Muscle layer of duodenum (tissue), 2 donors: ENCODE results near the gene KDM2A.

ENCODE experiments used
- H3K27ac ChIP-seq: one replicate; pipeline ENCODE4 v1.7.0; 2013; ENCODE audit warnings: mild to moderate bottlenecking, low read length
- H3K27me3 ChIP-seq: one replicate; pipeline ENCODE4 v1.7.0; 2013; ENCODE audit warnings: low read depth, mild to moderate bottlenecking, control low read depth, low read length
- H3K36me3 ChIP-seq, 2 donors: one replicate each; pipeline ENCODE4 v1.7.0; 2013; ENCODE audit warnings: low read length in 2 of 2, control low read depth in 1 of 2, mild to moderate bottlenecking in 1 of 2; ENCODE audit not compliant: insufficient read depth in 2 of 2, control insufficient read depth in 1 of 2
- H3K4me1 ChIP-seq, 2 donors: one replicate each; pipeline ENCODE4 v1.7.0; 2013; ENCODE audit warnings: low read length in 2 of 2, mild to moderate bottlenecking in 2 of 2, control low read depth in 1 of 2, moderate library complexity in 1 of 2; ENCODE audit not compliant: insufficient read depth in 2 of 2, control insufficient read depth in 1 of 2
- H3K4me3 ChIP-seq, 2 donors: one replicate each; pipeline ENCODE4 v1.7.0; 2013; ENCODE audit warnings: low read length in 2 of 2, low read depth in 1 of 2, mild to moderate bottlenecking in 1 of 2
- H3K9me3 ChIP-seq, 2 donors: one replicate each; pipeline ENCODE4 v1.7.0; 2013; ENCODE audit warnings: low read length in 2 of 2, control low read depth in 1 of 2, mild to moderate bottlenecking in 1 of 2; ENCODE audit not compliant: control insufficient read depth in 1 of 2
- donor health status: healthy.

KDM2A gene

GRCh38 chr11:67276781-67277230 lies 157.7 kb downstream of the KDM2A start:
- peaks cover 21 to 68% of the 10 kb centered on the region in 2 donors for H3K4me1 ChIP-seq
- no peaks in the 10 kb centered on the region for H3K27me3 ChIP-seq
- H3K27ac ChIP-seq: peak overlapping the region; percentile 90
- H3K9me3 ChIP-seq: no peaks in the 10 kb centered on the region
- peaks cover 22 to 29% of the 10 kb centered on the region in 2 donors for H3K36me3 ChIP-seq
- H3K4me3 ChIP-seq: peak overlapping the region; percentile 43 to 46

- no peaks in the 10 kb centered on the region for H3K9me3 ChIP-seq
- H3K4me3 ChIP-seq: peak overlapping the region; percentile 43 to 46
- no peaks in the 10 kb centered on the region for H3K27me3 ChIP-seq
- peaks cover 28 to 35% of the 10 kb centered on the region in 2 donors for H3K36me3 ChIP-seq
- peaks cover 21 to 62% of the 10 kb centered on the region in 2 donors for H3K4me1 ChIP-seq
- peak overlapping the region; percentile 90 for H3K27ac ChIP-seq
Observed at GRCh38 chr11:67277231-67277961, 158.3 kb downstream of the KDM2A start.

- H3K4me1 ChIP-seq: peaks cover 21 to 57% of the 10 kb centered on the region in 2 donors
- H3K36me3 ChIP-seq: peaks cover 37 to 44% of the 10 kb centered on the region in 2 donors
- H3K9me3 ChIP-seq: no peaks in the 10 kb centered on the region
- H3K27me3 ChIP-seq: no peaks in the 10 kb centered on the region
- H3K27ac ChIP-seq: peak overlapping the region; percentile 90
- peak overlapping the region; percentile 11 to 43 for H3K4me3 ChIP-seq
Observed at GRCh38 chr11:67278135-67278938, 159.3 kb downstream of the KDM2A start.

- Histone ChIP-seq H3K27me3 (no peaks in the 10 kb centered on the region), H3K4me3 (no peak overlapping the region), H3K4me1 (peaks cover 21 to 50% of the 10 kb centered on the region in 2 donors), H3K27ac (no peak overlapping the region), H3K36me3 (peaks cover 44 to 52% of the 10 kb centered on the region in 2 donors), H3K9me3 (no peaks in the 10 kb centered on the region)
Observed at GRCh38 chr11:67278939-67279588, 160.0 kb downstream of the KDM2A start.

GRCh38 chr11:67279589-67280340 lies 160.7 kb downstream of the KDM2A start:
- H3K27ac ChIP-seq: no peak overlapping the region
- peaks cover 44 to 59% of the 10 kb centered on the region in 2 donors for H3K36me3 ChIP-seq
- H3K4me1 ChIP-seq: peaks cover 21 to 45% of the 10 kb centered on the region in 2 donors

GRCh38 chr11:67280341-67280787 lies 161.3 kb downstream of the KDM2A start:
- Histone ChIP-seq H3K36me3 (peaks cover 44 to 65% of the 10 kb centered on the region in 2 donors), H3K9me3 (no peaks in the 10 kb centered on the region), H3K4me1 (peaks cover 21 to 44% of the 10 kb centered on the region in 2 donors), H3K27ac (no peak overlapping the region), H3K4me3 (no peak overlapping the region), H3K27me3 (no peaks in the 10 kb centered on the region)

More at GRCh38 chr11:67279589-67280340, 160.7 kb downstream of the KDM2A start:
- no peaks in the 10 kb centered on the region for H3K27me3 ChIP-seq
- H3K4me3 ChIP-seq: no peak overlapping the region
- no peaks in the 10 kb centered on the region for H3K9me3 ChIP-seq

- Histone ChIP-seq H3K36me3 (peaks cover 44 to 71% of the 10 kb centered on the region in 2 donors), H3K4me1 (peaks cover 15 to 38% of the 10 kb centered on the region in 2 donors), H3K9me3 (no peaks in the 10 kb centered on the region), H3K27me3 (no peaks in the 10 kb centered on the region), H3K27ac (no peak overlapping the region), H3K4me3 (no peak overlapping the region)
Observed at GRCh38 chr11:67280788-67281551, 161.9 kb downstream of the KDM2A start.

GRCh38 chr11:67281552-67282150 lies 162.6 kb downstream of the KDM2A start:
- Histone ChIP-seq H3K27me3 (no peaks in the 10 kb centered on the region), H3K27ac (no peak overlapping the region), H3K4me3 (no peak overlapping the region), H3K36me3 (peaks cover 44 to 74% of the 10 kb centered on the region in 2 donors), H3K9me3 (no peaks in the 10 kb centered on the region), H3K4me1 (peaks cover 10 to 31% of the 10 kb centered on the region in 2 donors)

- H3K36me3 ChIP-seq: peaks cover 44 to 74% of the 10 kb centered on the region in 2 donors
- peaks cover 9 to 31% of the 10 kb centered on the region in 2 donors for H3K4me1 ChIP-seq
- H3K4me3 ChIP-seq: no peak overlapping the region
- no peak overlapping the region for H3K27ac ChIP-seq
- no peaks in the 10 kb centered on the region for H3K27me3 ChIP-seq
- H3K9me3 ChIP-seq: no peaks in the 10 kb centered on the region
Observed at GRCh38 chr11:67282155-67282875, 163.3 kb downstream of the KDM2A start.
